Dermis blood vessel endothelial cell (primary cell): Measurements from ENCODE around the gene RAP1GAP. TPM values are rescaled to one million over a fixed set of nuclear protein-coding genes. Genes with fewer than 3 reads are reported as not detected.
A peak's percentile ranks its signal among the peaks of the same experiment; 100 is the strongest.

Experiments used
- DNase-seq: peaks from one replicate; pipeline ENCODE4 v3.0.0; 2010
- total RNA-seq: library from RNA; depleted of rRNA; stranded (reverse); fragments of >200 nt; gene quantifications from 2 replicates; pipeline ENCODE4 v1.2.3, GENCODE V29; 2014

RAP1GAP gene
- total RNA-seq = under 0.01 and 0.05 TPM in 2 replicates

- no peak for DNase-seq
Measured at GRCh38 chr1:21669258-21670058, at the start of gene RAP1GAP. Gene RAP1GAP, minus strand, starts transcription at chr1:21669357. Its CDS starts 49,325 bp downstream, at chr1:21620032.

- DNase-seq = no peak
Measured at GRCh38 chr1:21716169-21716568, 47.0 kb upstream of the RAP1GAP start.

- no peak for DNase-seq
Measured at GRCh38 chr1:21707891-21708290, 38.7 kb upstream of the RAP1GAP start.

- DNase-seq = peak; percentile 30
Measured at GRCh38 chr1:21707086-21707840, 38.1 kb upstream of the RAP1GAP start.

GRCh38 chr1:21706151-21706835 is 37.1 kb upstream of the RAP1GAP start:
- peak; percentile 16 for DNase-seq

- DNase-seq = no peak
Measured at GRCh38 chr1:21705303-21705980, 36.3 kb upstream of the RAP1GAP start.

- DNase-seq = no peak
Measured at GRCh38 chr1:21704145-21704544, 35.0 kb upstream of the RAP1GAP start.

GRCh38 chr1:21703318-21703963 is 34.3 kb upstream of the RAP1GAP start:
- DNase-seq = peak; percentile 79

GRCh38 chr1:21702780-21703179 is 33.6 kb upstream of the RAP1GAP start:
- no peak for DNase-seq

GRCh38 chr1:21701401-21701800 is 32.2 kb upstream of the RAP1GAP start:
- no peak for DNase-seq

GRCh38 chr1:21700094-21700493 is 30.9 kb upstream of the RAP1GAP start:
- no peak for DNase-seq

- DNase-seq = no peak
Measured at GRCh38 chr1:21696931-21697330, 27.8 kb upstream of the RAP1GAP start.

- DNase-seq = no peak
Measured at GRCh38 chr1:21693732-21694131, 24.6 kb upstream of the RAP1GAP start.

- DNase-seq = no peak
Measured at GRCh38 chr1:21691739-21692138, 22.6 kb upstream of the RAP1GAP start.

GRCh38 chr1:21689661-21690372 is 20.7 kb upstream of the RAP1GAP start:
- no peak for DNase-seq

GRCh38 chr1:21687081-21687529 is 17.9 kb upstream of the RAP1GAP start:
- no peak for DNase-seq

- DNase-seq = no peak
Measured at GRCh38 chr1:21685946-21686678, 17.0 kb upstream of the RAP1GAP start.

GRCh38 chr1:21681426-21681825 is 12.3 kb upstream of the RAP1GAP start:
- no peak for DNase-seq

- no peak for DNase-seq
Measured at GRCh38 chr1:21680918-21681317, 11.8 kb upstream of the RAP1GAP start.

- DNase-seq = no peak
Measured at GRCh38 chr1:21680381-21680780, 11.2 kb upstream of the RAP1GAP start.

GRCh38 chr1:21677168-21677567 is 8.0 kb upstream of the RAP1GAP start:
- DNase-seq = no peak
